MM.1S (cell line): ENCODE data around the gene XRCC3.

Source experiments
- DNase-seq: peaks from one replicate; pipeline ENCODE4 v3.0.0-alpha.2; 2015
- H2AFZ ChIP-seq: fragments of 300-600 bp; sonication (generic); 2 replicates; pipeline ENCODE4 v1.6.0; 2016; ENCODE audit warnings: antibody characterized with exemption, low read length
- H3F3A ChIP-seq: fragments of 300-600 bp; sonication (generic); 2 replicates; pipeline ENCODE4 v1.6.1; 2016; ENCODE audit warnings: mild to moderate bottlenecking, antibody characterized with exemption, low read length, moderate library complexity, mixed read lengths; ENCODE audit not compliant: insufficient read depth
- H3K27ac ChIP-seq: fragments of 300-600 bp; sonication (generic); 2 replicates; pipeline ENCODE4 v1.5.1; 2016; ENCODE audit warnings: mild to moderate bottlenecking, low read length
- H3K27me3 ChIP-seq: fragments of 300-600 bp; sonication (generic); replicated peaks from 2 replicates; pipeline ENCODE4 v1.6.0; 2016; ENCODE audit warnings: low read length; ENCODE audit not compliant: insufficient read depth
- H3K36me3 ChIP-seq: fragments of 300-600 bp; sonication (generic); replicated peaks from 2 replicates; pipeline ENCODE4 v1.6.1; 2016; ENCODE audit warnings: mild to moderate bottlenecking, low read length, mixed read lengths; ENCODE audit not compliant: insufficient read depth
- H3K4me1 ChIP-seq: fragments of 300-600 bp; sonication (generic); 2 replicates; pipeline ENCODE4 v1.6.1; 2016; ENCODE audit warnings: low read length, mixed read lengths
- H3K4me2 ChIP-seq: fragments of 300-600 bp; sonication (generic); 2 replicates; pipeline ENCODE4 v1.6.0; 2016; ENCODE audit warnings: low read depth, low read length
- H3K4me3 ChIP-seq: fragments of 300-600 bp; sonication (generic); 2 replicates; pipeline ENCODE4 v1.5.1; 2016; ENCODE audit warnings: low read length, mixed read lengths
- H3K79me2 ChIP-seq: fragments of 300-600 bp; sonication (generic); 2 replicates; pipeline ENCODE4 v1.6.1; 2016; ENCODE audit warnings: mixed run types, low read length, mixed read lengths
- H3K9ac ChIP-seq: fragments of 300-600 bp; sonication (generic); 2 replicates; pipeline ENCODE4 v1.6.1; 2016; ENCODE audit warnings: low read length, mixed read lengths
- H3K9me2 ChIP-seq: fragments of 300-600 bp; sonication (generic); replicated peaks from 2 replicates; pipeline ENCODE4 v1.6.1; 2016; ENCODE audit warnings: mild to moderate bottlenecking, low read length, mixed read lengths; ENCODE audit not compliant: insufficient read depth
- H3K9me3 ChIP-seq: fragments of 300-600 bp; sonication (generic); replicated peaks from 2 replicates; pipeline ENCODE4 v1.6.1; 2016; ENCODE audit warnings: mild to moderate bottlenecking, low read length, mixed read lengths; ENCODE audit not compliant: insufficient read depth
- H4K20me1 ChIP-seq: fragments of 300-600 bp; sonication (generic); 2 replicates; pipeline ENCODE4 v1.6.1; 2016; ENCODE audit warnings: mild to moderate bottlenecking, low read length, moderate library complexity, mixed read lengths; ENCODE audit not compliant: insufficient read depth
- CTCF ChIP-seq: fragments of 300-600 bp; sonication (generic); IDR thresholded peaks from 2 replicates; pipeline ENCODE4 v1.5.1; 2016; ENCODE audit warnings: antibody characterized with exemption, low read length, mixed read lengths
- EZH2 ChIP-seq: fragments of 300-600 bp; sonication (generic); optimal IDR thresholded peaks from 2 replicates; pipeline ENCODE3; 2017; ENCODE audit warnings: low read depth, mild to moderate bottlenecking, antibody characterized with exemption, low read length, mixed read lengths
- EZH2phosphoT487 ChIP-seq: fragments of 300-600 bp; sonication (generic); IDR thresholded peaks from 2 replicates; pipeline ENCODE4 v1.6.1; 2018; ENCODE audit warnings: antibody characterized with exemption, low read length

XRCC3 gene

GRCh38 chr14:103746701-103747100 is 31.4 kb upstream of the XRCC3 start:
- Histone ChIP-seq H3K9me2 (no peaks in the 10 kb centered on the region), H3K4me1 (peaks cover 11% of the 10 kb centered on the region), H3K9ac (no peak overlapping the region), H3K4me3 (no peak overlapping the region), H2AFZ (no peak overlapping the region), H3K36me3 (no peaks in the 10 kb centered on the region), H3K27ac (no peak overlapping the region), H3K27me3 (no peaks in the 10 kb centered on the region), H3K4me2 (no peak overlapping the region), H4K20me1 (no peaks in the 10 kb centered on the region), H3K9me3 (no peaks in the 10 kb centered on the region), H3F3A (no peaks in the 10 kb centered on the region), H3K79me2 (no peaks in the 10 kb centered on the region)
- no peak for DNase-seq
- TF ChIP-seq CTCF (no peak), EZH2 (no peak), EZH2phosphoT487 (no peak)

GRCh38 chr14:103745424-103745823 is 30.2 kb upstream of the XRCC3 start:
- H2AFZ ChIP-seq, result no peak overlapping the region
- no peak overlapping the region for H3K4me2 ChIP-seq
- no peak overlapping the region for H3K9ac ChIP-seq
- no peaks in the 10 kb centered on the region for H3K27me3 ChIP-seq
- no peak overlapping the region for H3K4me3 ChIP-seq
- no peaks in the 10 kb centered on the region for H3K9me3 ChIP-seq
- no peaks in the 10 kb centered on the region for H3K79me2 ChIP-seq
- H3K36me3 ChIP-seq, result no peaks in the 10 kb centered on the region
- H3K27ac ChIP-seq, result no peak overlapping the region
- H3F3A ChIP-seq, result no peaks in the 10 kb centered on the region
- no peak for DNase-seq
- no peaks in the 10 kb centered on the region for H4K20me1 ChIP-seq
- H3K4me1 ChIP-seq, result peaks cover 11% of the 10 kb centered on the region
- H3K9me2 ChIP-seq, result no peaks in the 10 kb centered on the region
- no peak for TF ChIP-seq EZH2phosphoT487
- TF ChIP-seq EZH2, result no peak
- TF ChIP-seq CTCF, result no peak

- no peak overlapping the region for H2AFZ ChIP-seq
- H3K4me3 ChIP-seq, result no peak overlapping the region
- H3K4me1 ChIP-seq, result peaks cover 11% of the 10 kb centered on the region
- no peak overlapping the region for H3K4me2 ChIP-seq
- DNase-seq, result no peak
- H3K9me2 ChIP-seq, result no peaks in the 10 kb centered on the region
- H3F3A ChIP-seq, result no peaks in the 10 kb centered on the region
- H4K20me1 ChIP-seq, result no peaks in the 10 kb centered on the region
- no peak overlapping the region for H3K27ac ChIP-seq
- H3K36me3 ChIP-seq, result no peaks in the 10 kb centered on the region
- H3K27me3 ChIP-seq, result no peaks in the 10 kb centered on the region
- H3K9me3 ChIP-seq, result no peaks in the 10 kb centered on the region
- no peak overlapping the region for H3K9ac ChIP-seq
- no peak for TF ChIP-seq EZH2
- no peaks in the 10 kb centered on the region for H3K79me2 ChIP-seq
Observed at GRCh38 chr14:103744621-103745395, 29.6 kb upstream of the XRCC3 start.

GRCh38 chr14:103743691-103744090 is 28.4 kb upstream of the XRCC3 start:
- Histone ChIP-seq H3K79me2 (no peaks in the 10 kb centered on the region), H2AFZ (no peak overlapping the region), H3K27ac (no peak overlapping the region), H4K20me1 (no peaks in the 10 kb centered on the region), H3K9ac (no peak overlapping the region), H3K4me2 (no peak overlapping the region), H3K36me3 (no peaks in the 10 kb centered on the region), H3K4me1 (peaks cover 8% of the 10 kb centered on the region), H3K27me3 (no peaks in the 10 kb centered on the region), H3K4me3 (no peak overlapping the region), H3K9me3 (no peaks in the 10 kb centered on the region), H3K9me2 (no peaks in the 10 kb centered on the region), H3F3A (no peaks in the 10 kb centered on the region)
- no peak for DNase-seq
- TF ChIP-seq EZH2phosphoT487 (no peak), EZH2 (no peak), CTCF (no peak)
